ENCODE measurements around the gene EQTN. TPM values are rescaled to one million over a fixed set of nuclear protein-coding genes. Genes with fewer than 3 reads are reported as not detected.

The EQTN gene
- total RNA-seq (1 to 10 TPM in 3 of 7 donors, under 1 TPM in 4; 0.23 to 2.3 (median 0.95) TPM), polyA plus RNA-seq (1 to 10 TPM in 1 of 2 donors, not detected in 1; 1.0 TPM)
- long read RNA-seq, donor 1, partial matches to known transcripts: 0 of 4 reads
- long read RNA-seq, donor 1, other reads (novel, unspliced or antisense): 4 of 4 reads
- long read RNA-seq, donor 2: 0 reads
- long read RNA-seq, donor 3, partial matches to known transcripts: 0 of 2 reads
- long read RNA-seq, donor 3, other reads (novel, unspliced or antisense): 2 of 2 reads

DNA sequence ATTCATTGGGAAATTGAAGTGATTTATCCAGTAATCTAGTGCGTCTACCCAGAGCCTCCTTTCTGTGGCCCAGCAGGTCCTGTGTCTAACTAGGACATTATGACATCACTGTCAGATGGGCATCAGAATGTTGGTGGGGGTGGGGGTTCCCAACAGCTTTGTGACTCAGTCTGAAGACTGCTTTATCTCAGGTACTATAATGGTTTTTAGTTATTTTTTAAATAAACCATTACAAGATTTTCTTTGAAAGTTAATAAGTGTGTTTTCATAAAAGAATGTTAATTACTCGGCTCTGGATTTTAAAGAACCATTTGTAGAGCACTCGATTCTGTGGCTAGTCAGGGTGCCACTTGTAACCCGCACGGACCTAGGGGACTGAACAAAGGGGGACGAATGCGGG, at the start of gene EQTN:
Gene EQTN, minus strand, starts transcription at position 101 of the 400 bp plus-strand sequence. Its CDS starts 95 bp downstream, at position 6.
- no peaks in the 10 kb centered on the region for H3K4me1 ChIP-seq (ENCODE audit: insufficient read depth)
- H3K9me3 ChIP-seq: no peaks in the 10 kb centered on the region
- no peak for DNase-seq
- no peak within 1 kb of the TSS for H3K27ac ChIP-seq
- TF ChIP-seq EP300 (IDR thresholded peaks at IDR 0.05): no peak
- no peak for TF ChIP-seq CTCF (IDR thresholded peaks at IDR 0.05)
- no peak for TF ChIP-seq POLR2A (IDR thresholded peaks at IDR 0.05)
- 78 to 83% (median 82%) methylated on average over 7 of the region's 7 CpGs for WGBS, 3 donors
- no peaks in the 10 kb centered on the region for H3K36me3 ChIP-seq
- H3K4me3 ChIP-seq: no peak within 1 kb of the TSS
- H3K27me3 ChIP-seq: no peaks in the 10 kb centered on the region
- intact Hi-C loops (cut with DNase I): no loop called here

DNA sequence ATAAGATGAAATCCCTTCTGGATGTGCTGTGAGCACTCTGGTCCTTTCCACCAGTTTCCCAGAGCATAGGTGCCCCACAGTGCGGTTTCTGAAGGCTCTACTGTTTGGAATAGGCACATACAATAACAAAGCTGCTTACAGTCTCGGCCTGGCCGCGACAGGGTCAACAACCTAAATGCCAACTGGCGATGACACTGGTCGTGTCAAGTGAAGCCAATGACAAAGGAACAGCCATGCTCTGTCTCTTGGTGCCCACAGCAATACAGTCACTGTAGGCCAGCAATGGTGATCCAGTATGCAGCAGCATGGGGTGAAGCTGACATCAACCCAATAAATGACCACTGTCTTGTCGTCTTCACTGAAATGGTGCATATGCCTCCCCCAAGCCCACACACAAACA, 47.8 kb upstream of the EQTN start:
- Histone ChIP-seq H3K36me3 (no peaks in the 10 kb centered on the region), H3K27ac (no peak overlapping the region), H3K9me3 (no peaks in the 10 kb centered on the region), H3K27me3 (no peaks in the 10 kb centered on the region), H3K4me1 (ENCODE audit: insufficient read depth) (peaks cover 16% of the 10 kb centered on the region), H3K4me3 (no peak overlapping the region)
- intact Hi-C loops (cut with DNase I): no loop called here
- DNase-seq: no peak
- TF ChIP-seq EP300 (IDR thresholded peaks at IDR 0.05): no peak
- TF ChIP-seq CTCF (IDR thresholded peaks at IDR 0.05): no peak
- 92 to 99% (median 96%) methylated on average over 7 of the region's 7 CpGs for WGBS, 3 donors

DNA sequence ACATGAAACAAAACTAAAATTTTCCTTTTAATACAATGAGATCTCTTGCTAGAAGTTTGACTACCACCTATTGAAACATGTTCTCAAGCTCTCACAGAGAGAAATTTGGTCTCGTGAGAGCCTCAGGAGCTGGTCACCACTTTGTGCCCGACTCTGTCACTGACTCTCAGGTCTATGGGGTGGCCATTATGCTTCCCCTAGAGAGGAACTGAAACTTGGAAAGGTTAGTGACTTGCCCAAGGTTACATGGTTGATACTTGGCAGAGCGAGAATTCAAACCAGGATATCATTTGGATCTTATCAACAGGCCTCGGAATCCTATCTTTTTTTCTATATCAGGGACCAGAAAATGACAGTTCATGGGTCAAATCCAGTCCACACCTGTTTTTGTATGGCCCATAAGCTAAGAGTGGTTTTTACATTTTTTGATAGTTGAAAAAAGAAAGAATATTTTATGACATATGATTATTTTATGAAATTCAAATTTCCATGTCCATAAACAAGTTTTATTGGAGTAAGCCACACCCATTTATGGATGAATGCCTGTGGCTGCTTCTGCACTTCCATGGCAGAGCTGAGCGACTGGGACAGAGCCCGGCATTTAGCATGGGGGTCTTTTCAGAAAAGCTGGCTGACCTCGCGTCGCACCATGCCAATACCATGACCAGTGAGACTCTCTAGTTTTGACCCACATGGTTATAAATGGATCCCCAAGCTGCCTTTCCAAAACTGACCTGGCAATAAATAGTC, 44.8 kb upstream of the EQTN start:
- H3K27ac ChIP-seq: peak overlapping the region; percentile 57 to 72
- no peak overlapping the region for H3K4me3 ChIP-seq
- no peaks in the 10 kb centered on the region for H3K36me3 ChIP-seq
- TF ChIP-seq POLR2A (IDR thresholded peaks at IDR 0.05) (no peak), EP300 (IDR thresholded peaks at IDR 0.05) (no peak), CTCF (IDR thresholded peaks at IDR 0.05) (no peak)
- 84 to 87% (median 84%) methylated on average over 9 of the region's 9 CpGs for WGBS, 3 donors
- no peaks in the 10 kb centered on the region for H3K9me3 ChIP-seq
- peaks cover 36% of the 10 kb centered on the region for H3K4me1 ChIP-seq (ENCODE audit: insufficient read depth)
- H3K27me3 ChIP-seq: no peaks in the 10 kb centered on the region
- intact Hi-C loops (cut with DNase I): no loop called here
- no peak for DNase-seq

- intact Hi-C loops (cut with DNase I): no loop called here
- 8 to 18% (median 15%) methylated on average over 7 of the region's 7 CpGs for WGBS, 3 donors
Measured at GRCh38 chr9:27340961-27341511, 44.1 kb upstream of the EQTN start.

More at GRCh38 chr9:27340961-27341511, 44.1 kb upstream of the EQTN start:
- H3K36me3 ChIP-seq: no peaks in the 10 kb centered on the region
- peaks cover 37% of the 10 kb centered on the region for H3K4me1 ChIP-seq (ENCODE audit: insufficient read depth)
- no peak overlapping the region for H3K4me3 ChIP-seq
- TF ChIP-seq CTCF (IDR thresholded peaks at IDR 0.05) (no peak), EP300 (IDR thresholded peaks at IDR 0.05) (no peak), POLR2A (IDR thresholded peaks at IDR 0.05) (no peak)
- no peak for DNase-seq
- H3K27me3 ChIP-seq: no peaks in the 10 kb centered on the region
- peak overlapping the region; percentile 57 to 72 for H3K27ac ChIP-seq
- no peaks in the 10 kb centered on the region for H3K9me3 ChIP-seq

Data from ovary (tissue), 10 donors.